Stimulated activated naive CD8-positive, alpha-beta T cell treated with anti-CD3 and anti-CD28 coated beads, Interleukin-15, Interleukin-2, amounts not matched to agents 100 ng/mL and 50 ng/mL, for 24 hours (primary cell): ENCODE results near the gene SLCO1C1.
"Not testable (repeated sequence)": the region's sequence is repeated elsewhere in the genome, so short reads cannot be mapped to it uniquely, and the experiment has no call there.

Experiments
- H3K27ac Mint-ChIP-seq: one replicate; pipeline ENCODE4 v1.8.0; 2021; ENCODE audit warnings: mild to moderate bottlenecking, mixed read lengths
- H3K27me3 Mint-ChIP-seq: one replicate; pipeline ENCODE4 v1.8.0; 2021; ENCODE audit warnings: mixed read lengths
- H3K36me3 Mint-ChIP-seq: one replicate; pipeline ENCODE4 v1.8.0; 2021; ENCODE audit warnings: low read depth, mixed read lengths
- H3K4me1 Mint-ChIP-seq: one replicate; pipeline ENCODE4 v1.8.0; 2021; ENCODE audit warnings: low read depth, mixed read lengths
- H3K4me3 Mint-ChIP-seq: one replicate; pipeline ENCODE4 v1.8.0; 2021; ENCODE audit warnings: mild to moderate bottlenecking, mixed read lengths
- H3K9me3 Mint-ChIP-seq: one replicate; pipeline ENCODE4 v1.8.0; 2021; ENCODE audit warnings: mixed read lengths

SLCO1C1 gene

DNA sequence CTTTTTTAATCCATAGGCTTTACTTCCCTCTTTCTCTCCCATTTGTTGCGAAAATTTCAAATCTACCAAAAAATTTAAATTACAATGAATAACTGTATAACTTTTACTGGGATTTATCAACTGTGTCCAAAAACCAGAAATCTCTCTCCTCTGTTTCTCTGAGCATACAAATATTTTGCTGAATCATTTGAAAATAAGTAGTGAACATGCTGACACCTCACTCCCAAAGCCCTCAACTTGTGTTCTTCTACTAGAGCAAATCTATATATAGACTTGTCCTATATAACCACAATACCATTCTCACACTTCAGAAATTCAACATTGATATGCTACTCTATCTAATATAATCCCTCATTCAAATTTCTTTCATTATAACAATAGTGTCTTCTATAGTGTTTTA, 53.1 kb downstream of the SLCO1C1 start:
- H3K27me3 Mint-ChIP-seq = no peaks in the 10 kb centered on the region
- no peaks in the 10 kb centered on the region for H3K36me3 Mint-ChIP-seq
- H3K27ac Mint-ChIP-seq = no peak overlapping the region
- no peak overlapping the region for H3K4me3 Mint-ChIP-seq
- H3K9me3 Mint-ChIP-seq = no peaks in the 10 kb centered on the region
- no peaks in the 10 kb centered on the region for H3K4me1 Mint-ChIP-seq

DNA sequence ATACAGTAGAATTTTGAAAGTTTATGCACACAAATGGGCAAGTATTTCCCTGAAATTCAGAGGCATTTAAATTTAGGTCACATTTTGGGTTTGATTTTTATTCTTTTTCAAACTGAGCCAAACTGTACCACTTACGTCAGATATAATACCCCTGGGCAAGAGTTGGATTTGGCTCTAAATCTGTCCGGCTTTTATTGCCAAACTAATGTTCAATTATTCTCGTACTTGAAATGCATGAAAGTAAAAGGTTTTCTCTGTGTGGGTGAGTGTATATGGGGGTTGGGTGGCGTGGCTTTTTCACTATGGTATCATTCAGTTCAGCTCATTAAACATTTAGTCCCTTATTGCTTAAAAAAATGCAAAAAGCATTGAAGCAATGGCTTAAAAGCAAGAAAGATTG, 55.9 kb downstream of the SLCO1C1 start:
- Mint-ChIP-seq H3K36me3 (no peaks in the 10 kb centered on the region), H3K4me3 (no peak overlapping the region), H3K9me3 (no peaks in the 10 kb centered on the region), H3K4me1 (no peaks in the 10 kb centered on the region), H3K27ac (no peak overlapping the region), H3K27me3 (no peaks in the 10 kb centered on the region)

DNA sequence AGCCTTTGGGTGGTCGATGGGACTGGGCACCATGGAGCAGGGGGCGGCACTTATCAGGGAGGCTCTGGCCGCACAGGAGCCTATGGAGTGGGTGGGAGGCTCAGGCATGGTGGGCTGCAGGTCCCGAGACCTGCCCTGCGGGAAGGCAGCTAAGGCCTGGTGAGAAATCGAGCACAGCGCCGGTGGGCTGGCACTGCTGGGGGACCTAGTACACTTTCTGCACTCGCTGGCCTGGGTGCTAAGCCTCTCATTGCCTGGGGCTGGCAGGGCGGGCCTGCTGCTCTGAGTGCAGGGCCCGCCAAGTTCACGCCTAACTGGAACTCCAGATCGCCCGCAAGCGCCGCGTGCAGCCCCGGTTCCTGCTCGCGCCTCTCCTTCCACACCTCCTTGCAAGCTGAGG, 82.3 kb downstream of the SLCO1C1 start:
- Mint-ChIP-seq H3K4me3 (no peak overlapping the region), H3K9me3 (peaks cover 15% of the 10 kb centered on the region), H3K27ac (no peak overlapping the region), H3K4me1 (no peaks in the 10 kb centered on the region), H3K27me3 (no peaks in the 10 kb centered on the region), H3K36me3 (no peaks in the 10 kb centered on the region)

DNA sequence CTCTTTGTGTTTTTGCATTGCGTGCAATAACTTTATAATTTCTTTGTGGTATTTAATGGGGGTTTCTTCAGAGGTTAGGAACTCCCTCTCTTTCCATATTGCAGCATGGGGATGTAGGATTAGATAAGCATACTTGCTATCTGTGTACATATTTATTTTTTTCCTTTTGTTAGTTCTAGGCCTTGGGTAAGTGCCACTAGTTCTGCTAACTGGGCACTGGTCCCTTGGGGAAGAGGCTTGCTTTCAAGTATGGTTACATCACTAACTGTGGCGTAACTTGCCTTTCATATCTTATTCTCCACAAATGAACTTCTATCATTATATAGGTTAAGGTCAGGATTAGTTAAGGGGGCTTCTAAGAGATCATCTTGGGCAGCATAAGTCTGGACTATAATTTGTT, 83.8 kb downstream of the SLCO1C1 start:
- no peak overlapping the region for H3K4me3 Mint-ChIP-seq
- H3K9me3 Mint-ChIP-seq = peaks cover 18% of the 10 kb centered on the region
- no peaks in the 10 kb centered on the region for H3K27me3 Mint-ChIP-seq
- H3K27ac Mint-ChIP-seq = no peak overlapping the region
- H3K36me3 Mint-ChIP-seq = no peaks in the 10 kb centered on the region
- no peaks in the 10 kb centered on the region for H3K4me1 Mint-ChIP-seq

DNA sequence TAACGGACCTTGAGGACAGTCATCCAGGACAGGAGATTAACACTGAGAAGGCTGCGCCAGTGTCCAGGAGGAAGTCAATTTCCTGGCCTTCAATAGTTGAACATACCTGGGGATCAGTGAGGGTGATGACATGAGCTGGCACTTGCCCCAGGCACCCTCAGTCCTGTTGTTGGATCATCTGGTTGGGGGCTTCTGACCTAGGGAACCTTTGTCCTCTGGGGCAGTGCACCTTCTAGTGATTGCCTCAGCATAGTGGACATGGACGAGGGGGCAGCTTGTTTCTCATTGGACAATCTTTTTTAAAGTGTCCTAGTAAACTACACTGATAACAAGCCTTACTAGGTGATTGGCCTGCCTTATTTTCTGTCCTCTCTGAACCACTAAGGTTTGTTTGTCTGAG, 84.8 kb downstream of the SLCO1C1 start:
- not testable (repeated sequence) for H3K27ac Mint-ChIP-seq, H3K36me3 Mint-ChIP-seq, H3K27me3 Mint-ChIP-seq, H3K4me1 Mint-ChIP-seq, H3K4me3 Mint-ChIP-seq
- H3K9me3 Mint-ChIP-seq = peaks cover 18% of the 10 kb centered on the region

DNA sequence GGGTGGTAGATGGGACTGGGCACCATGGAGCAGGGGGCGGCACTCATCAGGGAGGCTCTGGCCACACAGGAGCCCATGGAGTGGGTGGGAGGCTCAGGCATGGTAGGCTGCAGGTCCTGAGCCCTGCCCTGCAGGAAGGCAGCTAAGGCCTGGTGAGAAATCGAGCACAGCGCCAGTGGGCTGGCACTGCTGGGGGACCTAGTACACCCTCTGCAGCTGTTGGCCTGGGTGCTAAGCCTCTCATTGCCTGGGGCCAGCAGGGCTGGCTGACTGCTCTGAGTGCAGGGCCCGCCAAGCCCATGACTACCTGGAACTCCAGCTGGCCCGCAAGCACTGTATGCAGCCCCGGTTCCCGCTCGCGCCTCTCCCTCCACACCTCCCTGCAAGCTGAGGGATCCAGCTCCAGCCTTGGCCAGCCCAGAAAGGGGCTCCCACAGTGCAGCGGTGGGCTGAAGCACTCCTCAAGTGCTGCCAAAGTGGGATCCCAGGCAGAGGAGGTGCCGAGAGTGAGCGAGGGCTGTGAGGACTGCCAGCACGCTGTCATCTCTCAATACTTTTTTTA, 88.7 kb downstream of the SLCO1C1 start:
- not testable (repeated sequence) for H3K4me3 Mint-ChIP-seq, H3K4me1 Mint-ChIP-seq, H3K27ac Mint-ChIP-seq, H3K36me3 Mint-ChIP-seq, H3K27me3 Mint-ChIP-seq
- H3K9me3 Mint-ChIP-seq = peaks cover 18% of the 10 kb centered on the region

DNA sequence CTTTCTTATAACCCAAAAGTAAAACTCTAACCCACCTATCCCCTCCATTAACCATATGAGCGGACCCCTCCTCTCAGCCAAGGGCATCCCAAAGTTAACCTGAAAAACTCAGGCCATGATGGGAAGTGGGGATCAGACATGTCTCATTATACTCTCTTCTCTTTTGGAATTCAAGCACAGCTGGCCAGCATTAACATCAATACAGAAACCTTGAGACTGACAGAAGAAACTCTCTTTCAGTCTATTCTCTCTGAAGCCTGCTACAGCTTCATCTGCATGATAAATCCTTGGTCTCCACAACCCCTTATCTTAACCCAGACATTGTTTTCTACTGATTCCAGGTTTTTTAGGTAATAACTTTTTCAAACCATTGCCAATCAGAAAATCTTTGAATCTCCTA, 97.8 kb downstream of the SLCO1C1 start:
- Mint-ChIP-seq H3K27ac (no peak overlapping the region), H3K4me1 (no peaks in the 10 kb centered on the region), H3K9me3 (no peaks in the 10 kb centered on the region), H3K36me3 (no peaks in the 10 kb centered on the region), H3K4me3 (no peak overlapping the region), H3K27me3 (no peaks in the 10 kb centered on the region)

DNA sequence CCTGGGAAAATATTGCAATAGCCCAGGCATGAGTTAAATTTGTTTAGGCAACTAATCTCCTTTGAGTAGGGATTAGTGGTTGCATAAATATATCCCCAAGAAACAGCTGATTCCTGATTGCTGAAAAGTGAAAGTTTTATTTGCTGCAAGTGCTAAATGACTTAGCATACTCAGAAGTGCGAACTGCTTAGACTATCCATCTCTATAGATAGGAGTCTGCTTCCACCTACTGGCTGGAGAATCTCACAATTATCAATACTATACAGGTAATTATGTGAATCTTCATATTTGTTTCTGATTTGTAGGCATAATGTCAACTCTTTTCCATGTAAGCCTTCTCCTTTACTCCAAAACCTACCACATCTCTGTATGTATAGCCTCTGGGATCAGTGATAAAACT, 103.4 kb downstream of the SLCO1C1 start:
- Mint-ChIP-seq H3K9me3 (no peaks in the 10 kb centered on the region), H3K36me3 (no peaks in the 10 kb centered on the region), H3K27ac (no peak overlapping the region), H3K27me3 (no peaks in the 10 kb centered on the region), H3K4me3 (no peak overlapping the region), H3K4me1 (no peaks in the 10 kb centered on the region)

DNA sequence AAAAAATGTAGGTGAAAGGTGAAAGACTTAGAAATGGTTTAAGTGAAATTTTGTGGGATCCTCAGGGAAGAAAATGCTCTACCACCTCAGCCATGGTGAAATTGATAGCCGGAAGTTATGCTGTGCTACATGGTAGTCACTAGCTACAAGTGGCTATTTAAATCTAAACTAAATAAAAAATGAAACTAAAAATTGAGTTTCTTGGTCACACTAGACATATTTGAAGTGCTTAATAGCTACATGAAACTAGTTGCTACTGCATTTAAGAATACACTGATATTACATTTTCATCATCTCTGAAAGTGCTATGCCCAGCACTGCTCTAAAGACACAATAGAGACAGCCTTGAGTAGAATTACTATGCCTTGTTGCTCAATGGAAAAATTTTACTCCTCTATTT, 105.0 kb downstream of the SLCO1C1 start:
- H3K9me3 Mint-ChIP-seq = no peaks in the 10 kb centered on the region
- no peak overlapping the region for H3K27ac Mint-ChIP-seq
- H3K4me1 Mint-ChIP-seq = no peaks in the 10 kb centered on the region
- H3K36me3 Mint-ChIP-seq = no peaks in the 10 kb centered on the region
- no peaks in the 10 kb centered on the region for H3K27me3 Mint-ChIP-seq
- no peak overlapping the region for H3K4me3 Mint-ChIP-seq

DNA sequence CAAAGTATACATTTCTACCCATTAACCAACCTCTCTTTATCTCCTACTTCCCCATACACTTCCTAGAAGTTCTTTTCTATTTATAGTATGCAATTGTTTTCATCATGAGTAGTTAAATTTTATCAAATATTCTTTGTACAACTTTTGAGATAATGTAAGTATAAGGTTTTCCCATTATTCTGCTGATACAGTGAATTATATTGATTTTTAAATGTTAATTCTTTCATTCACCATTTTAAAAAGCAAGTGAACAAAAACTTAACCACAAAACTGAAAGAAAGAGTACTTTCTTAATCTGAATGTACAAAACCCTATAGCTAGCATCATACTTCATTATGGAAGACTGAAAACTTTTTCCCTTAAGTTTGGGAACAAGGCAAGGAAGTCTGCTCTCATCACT, 105.9 kb downstream of the SLCO1C1 start:
- H3K27ac Mint-ChIP-seq = no peak overlapping the region
- H3K4me3 Mint-ChIP-seq = no peak overlapping the region
- no peaks in the 10 kb centered on the region for H3K4me1 Mint-ChIP-seq
- H3K9me3 Mint-ChIP-seq = no peaks in the 10 kb centered on the region
- no peaks in the 10 kb centered on the region for H3K27me3 Mint-ChIP-seq
- H3K36me3 Mint-ChIP-seq = no peaks in the 10 kb centered on the region
